Testis (tissue), 3 donors: ENCODE measurements around the gene EVX2. TPM values are rescaled to one million over a fixed set of nuclear protein-coding genes. Genes with fewer than 3 reads are reported as not detected.

Experiments
- DNase-seq: peaks from one replicate; pipeline ENCODE4 v3.0.0-alpha.2; 2019
- H3K27ac ChIP-seq, 2 donors: fragments of 200-600 bp; sonication (generic); one replicate each; pipeline ENCODE4 v1.5.1; 2019
- H3K27me3 ChIP-seq: fragments of 200-600 bp; sonication (generic); one replicate; pipeline ENCODE4 v1.5.1; 2019
- H3K36me3 ChIP-seq: fragments of 200-600 bp; sonication (generic); one replicate; pipeline ENCODE4 v1.5.1; 2017; ENCODE audit warnings: low read depth; ENCODE audit errors: missing control alignments
- H3K4me1 ChIP-seq: fragments of 200-600 bp; sonication (generic); one replicate; pipeline ENCODE4 v1.5.1; 2019
- H3K4me3 ChIP-seq, 2 donors: fragments of 200-600 bp; sonication (generic); one replicate each; pipeline ENCODE4 v1.5.1; 2017 to 2019
- H3K9me3 ChIP-seq: fragments of 200-600 bp; sonication (generic); one replicate; pipeline ENCODE4 v1.5.1; 2017
- POLR2A ChIP-seq: fragments of 450-650 bp; IDR thresholded peaks from one replicate; pipeline ENCODE4 v1.6.1; 2017; ENCODE audit warnings: antibody characterized with exemption, mild to moderate bottlenecking, moderate library complexity
- WGBS, 2 donors: methylation state at CpG; one replicate each; pipeline ENCODE4 v1.1.5; 2018; 5-methylcytosine and 5-hydroxymethylcytosine counted together
- intact Hi-C: fragments of 100-400 bp; cut with DNase I; formaldehyde crosslinking; loops from one replicate; pipeline ENCODE4 v1.15.1; 2023; ENCODE audit warnings: low total_unique reads
- polyA plus RNA-seq: library from polyadenylated mRNA; stranded (reverse); fragments of 350-450 nt; fragmentation: Illumina TruSeq; extraction: RNeasy Lipid Tissue Mini Kit (QIAGEN cat#74804); gene quantifications from one replicate; pipeline ENCODE4 v1.2.3, GENCODE V29; 2014; ENCODE audit warnings: low read depth, low replicate concordance; ENCODE audit not compliant: insufficient read depth
- total RNA-seq, 2 donors: library from RNA; depleted of rRNA; stranded (reverse); fragments of >200 nt; gene quantifications; one replicate each; pipeline ENCODE4 v1.2.3, GENCODE V29; 2016
- TF ChIP-seq, protein P1 (sequence below), 3 experiments: fragments of 450-650 bp in 2 of 3; fragments of 200-600 bp in 1 of 3; sonication (generic) in 1 of 3; IDR thresholded peaks; one replicate each; pipeline ENCODE4 v1.5.1; 2016 to 2019; ENCODE audit warnings: antibody characterized with exemption in 3 of 3, mild to moderate bottlenecking in 2 of 3, moderate library complexity in 1 of 3

Gene EVX2
- total and polyA plus RNA-seq, 3 donors from 2014 or later = 1.5 to 3.1 (median 2.3) TPM

DNA sequence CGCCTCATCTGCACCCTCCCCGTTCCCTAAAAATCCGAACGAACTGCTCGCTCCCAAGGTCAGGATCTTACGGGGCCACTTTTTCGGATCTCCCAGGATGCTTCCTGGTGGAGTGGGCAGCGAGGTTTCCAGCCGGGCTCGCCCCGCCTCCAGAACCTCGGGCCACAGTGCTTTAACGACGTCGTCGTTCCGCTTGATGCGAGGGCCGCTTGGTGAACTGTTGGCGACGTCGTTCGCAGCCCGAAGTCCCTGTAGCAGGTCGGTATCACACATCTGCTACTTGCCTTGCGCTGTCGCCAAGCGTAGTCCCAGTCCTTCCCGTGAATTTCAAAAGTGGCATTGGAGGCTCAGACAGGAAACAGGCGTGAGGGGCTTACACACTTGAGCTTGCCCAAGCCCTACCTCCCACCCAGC, 15.3 kb downstream of the EVX2 start:
- WGBS, 2 donors = 2 to 5% methylated on average over 25 to 30 of the region's 30 CpGs
- intact Hi-C loops = no loop called here
- no peaks in the 10 kb centered on the region for H3K36me3 ChIP-seq
- no peaks in the 10 kb centered on the region for H3K27me3 ChIP-seq
- DNase-seq = no peak
- no peak overlapping the region for H3K4me3 ChIP-seq
- no peaks in the 10 kb centered on the region for H3K9me3 ChIP-seq
- H3K4me1 ChIP-seq = peaks cover 17% of the 10 kb centered on the region
- TF ChIP-seq, protein P1, sequence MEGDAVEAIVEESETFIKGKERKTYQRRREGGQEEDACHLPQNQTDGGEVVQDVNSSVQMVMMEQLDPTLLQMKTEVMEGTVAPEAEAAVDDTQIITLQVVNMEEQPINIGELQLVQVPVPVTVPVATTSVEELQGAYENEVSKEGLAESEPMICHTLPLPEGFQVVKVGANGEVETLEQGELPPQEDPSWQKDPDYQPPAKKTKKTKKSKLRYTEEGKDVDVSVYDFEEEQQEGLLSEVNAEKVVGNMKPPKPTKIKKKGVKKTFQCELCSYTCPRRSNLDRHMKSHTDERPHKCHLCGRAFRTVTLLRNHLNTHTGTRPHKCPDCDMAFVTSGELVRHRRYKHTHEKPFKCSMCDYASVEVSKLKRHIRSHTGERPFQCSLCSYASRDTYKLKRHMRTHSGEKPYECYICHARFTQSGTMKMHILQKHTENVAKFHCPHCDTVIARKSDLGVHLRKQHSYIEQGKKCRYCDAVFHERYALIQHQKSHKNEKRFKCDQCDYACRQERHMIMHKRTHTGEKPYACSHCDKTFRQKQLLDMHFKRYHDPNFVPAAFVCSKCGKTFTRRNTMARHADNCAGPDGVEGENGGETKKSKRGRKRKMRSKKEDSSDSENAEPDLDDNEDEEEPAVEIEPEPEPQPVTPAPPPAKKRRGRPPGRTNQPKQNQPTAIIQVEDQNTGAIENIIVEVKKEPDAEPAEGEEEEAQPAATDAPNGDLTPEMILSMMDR (IDR thresholded peaks at IDR 0.05) = no peak
- TF ChIP-seq POLR2A = no peak
- no peak overlapping the region for H3K27ac ChIP-seq

DNA sequence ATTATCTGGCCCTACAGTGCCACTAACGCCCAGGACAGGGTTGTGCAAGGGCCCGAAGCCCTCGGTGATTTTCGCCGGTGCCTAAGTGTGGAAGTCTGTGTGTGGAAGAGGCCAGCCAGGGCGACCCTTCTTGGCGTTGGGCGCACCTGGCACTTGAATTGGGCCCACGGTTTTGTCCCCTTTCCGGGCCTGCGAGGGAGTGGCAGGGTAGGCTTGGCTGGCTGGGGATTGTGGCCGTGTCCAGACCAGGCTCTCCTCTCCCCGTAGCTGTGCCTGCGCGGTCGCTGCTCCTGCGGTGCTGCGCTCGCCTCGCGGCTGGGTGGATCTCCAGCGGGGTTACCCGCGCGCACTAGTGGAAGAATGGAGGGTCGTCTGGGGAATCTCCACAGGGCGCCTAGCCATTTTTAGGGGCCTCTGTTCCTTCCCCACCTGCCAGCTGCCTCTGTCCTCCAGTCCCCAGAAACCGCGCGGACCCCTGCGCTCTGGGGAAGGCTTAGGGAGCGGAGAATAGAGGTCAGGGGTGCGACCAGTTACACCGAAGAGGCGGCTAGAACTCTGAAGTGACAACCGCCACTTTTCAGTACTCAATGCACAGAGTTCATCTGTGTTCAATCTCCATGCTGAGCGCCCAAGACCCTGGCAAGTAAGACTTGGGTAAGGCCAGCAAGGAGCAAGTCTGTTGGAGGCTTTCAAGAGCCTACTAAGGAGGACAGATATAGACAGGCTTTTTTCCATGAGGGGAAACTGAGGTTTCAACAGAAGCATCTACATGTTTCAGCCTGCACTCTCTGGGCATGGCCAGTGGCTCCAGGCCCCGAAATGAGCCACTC, 16.0 kb downstream of the EVX2 start:
- H3K27me3 ChIP-seq = no peaks in the 10 kb centered on the region
- H3K4me1 ChIP-seq = peaks cover 17% of the 10 kb centered on the region
- no peaks in the 10 kb centered on the region for H3K36me3 ChIP-seq
- peak overlapping the region; percentile 9 to 27 for H3K4me3 ChIP-seq
- TF ChIP-seq, protein P1 (IDR thresholded peaks at IDR 0.05) = no peak
- TF ChIP-seq POLR2A = no peak
- H3K9me3 ChIP-seq = no peaks in the 10 kb centered on the region
- no peak for DNase-seq
- WGBS, 2 donors = 2 to 10% methylated on average over 10 to 37 of the region's 38 CpGs
- H3K27ac ChIP-seq = no peak overlapping the region
- intact Hi-C loops = no loop called here

DNA sequence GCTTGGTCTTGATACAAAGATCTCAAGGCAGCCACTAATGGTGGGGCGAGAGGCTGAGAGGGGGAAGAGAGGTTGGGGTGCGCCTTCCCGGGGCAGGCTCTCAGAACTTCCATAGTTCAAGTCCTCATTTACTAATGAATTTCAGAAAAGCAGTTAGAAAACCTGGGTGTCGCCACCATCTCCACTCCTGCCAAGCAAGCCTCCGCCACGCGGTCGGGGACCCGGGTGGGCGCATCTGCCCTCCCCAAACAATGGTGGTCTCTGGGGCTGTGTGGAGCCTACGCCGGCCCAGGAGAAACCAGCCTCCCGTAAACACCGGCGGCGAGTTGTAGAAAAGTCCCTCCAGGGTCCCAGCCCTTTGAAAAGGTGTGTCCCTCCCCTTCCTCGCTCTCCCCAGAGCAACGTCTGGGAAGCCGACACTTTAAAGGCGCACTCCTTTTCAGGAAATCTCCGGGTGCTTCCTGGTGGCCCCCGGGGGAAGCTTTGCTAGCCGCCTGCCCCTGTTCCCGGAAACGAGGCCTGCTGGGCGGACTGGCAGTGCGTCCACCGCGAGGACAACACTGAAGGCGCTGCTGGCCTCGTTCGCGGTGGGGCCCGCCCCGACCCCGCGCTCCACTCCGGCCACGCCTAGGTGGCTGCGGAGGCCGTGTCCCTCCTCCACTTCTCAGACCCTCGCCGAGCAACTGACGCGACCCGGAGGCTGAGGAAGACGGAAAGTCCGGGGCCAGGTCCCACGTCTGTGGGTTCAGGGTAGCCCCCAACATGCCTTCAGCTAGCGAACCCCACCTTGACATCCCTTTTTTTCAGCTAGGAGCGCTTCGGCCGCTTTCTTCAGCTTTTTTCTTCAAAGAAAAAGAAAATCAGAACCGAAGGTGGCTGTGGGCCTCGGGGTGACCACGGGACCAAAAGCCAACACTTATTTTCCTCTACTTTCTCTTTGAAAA, 16.8 kb downstream of the EVX2 start:
- intact Hi-C loops = no loop called here
- no peaks in the 10 kb centered on the region for H3K27me3 ChIP-seq
- H3K36me3 ChIP-seq = no peaks in the 10 kb centered on the region
- TF ChIP-seq, protein P1 (IDR thresholded peaks at IDR 0.05) = no peak
- TF ChIP-seq POLR2A = no peak
- H3K4me3 ChIP-seq = peak overlapping the region; percentile 9 to 27
- no peaks in the 10 kb centered on the region for H3K9me3 ChIP-seq
- H3K27ac ChIP-seq = no peak overlapping the region
- WGBS, 2 donors = 4 to 11% methylated on average over 21 to 54 of the region's 56 CpGs
- DNase-seq = no peak
- peaks cover 17% of the 10 kb centered on the region for H3K4me1 ChIP-seq

DNA sequence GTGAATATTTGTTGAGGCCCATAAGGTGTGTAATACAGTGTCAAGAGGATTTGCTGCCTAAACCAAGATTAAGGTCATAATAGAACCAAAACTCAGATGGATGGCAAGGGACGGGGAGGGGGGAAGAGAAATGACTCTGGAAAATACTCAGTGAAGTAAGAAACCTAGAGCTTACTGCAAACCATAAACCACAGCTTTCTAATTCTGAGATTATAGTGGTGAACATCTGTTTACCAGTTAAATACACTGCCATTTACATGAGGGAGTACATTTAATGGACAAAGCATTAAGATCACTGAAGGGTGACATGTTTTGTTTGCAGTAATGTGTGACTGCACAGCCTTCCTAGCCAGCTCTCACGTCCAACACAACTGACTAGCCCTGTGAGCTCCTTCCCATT, 19.8 kb downstream of the EVX2 start:
- 71 to 74% methylated on average over 2 of the region's 2 CpGs for WGBS, 2 donors
- no peak overlapping the region for H3K4me3 ChIP-seq
- no peaks in the 10 kb centered on the region for H3K36me3 ChIP-seq
- TF ChIP-seq, protein P1 (IDR thresholded peaks at IDR 0.05) = no peak
- no peak for TF ChIP-seq POLR2A
- no peak for DNase-seq
- peaks cover 17% of the 10 kb centered on the region for H3K4me1 ChIP-seq
- no peaks in the 10 kb centered on the region for H3K9me3 ChIP-seq
- no peaks in the 10 kb centered on the region for H3K27me3 ChIP-seq
- intact Hi-C loops = no loop called here
- no peak overlapping the region for H3K27ac ChIP-seq
